Hematopoietic multipotent progenitor cell (in vitro differentiated cells): ENCODE results near the gene SHISAL2A. TPM values are rescaled to one million over a fixed set of nuclear protein-coding genes. Genes with fewer than 3 reads are reported as not detected.

Experiments
- DNase-seq, 3 donors: peaks; one replicate each; pipeline ENCODE4 v3.0.0-alpha.2; 2011 to 2015; ENCODE audit warnings: low read depth in 2 of 3, low spot score in 2 of 3
- total RNA-seq: library from RNA; depleted of rRNA; stranded (reverse); fragments of >200 nt; gene quantifications from one replicate; pipeline ENCODE4 v1.2.3, GENCODE V29; 2012

Gene SHISAL2A
- 0.27 TPM for total RNA-seq

- peak in 2 of 3 donors; percentile 31 to 48 for DNase-seq
Observed at GRCh38 chr1:52632732-52633290, at the start of gene SHISAL2A. TSS of gene SHISAL2A (plus strand) at chr1:52633168. CDS start at chr1:52633494, 326 bp downstream.

- DNase-seq, result no peak
Observed at GRCh38 chr1:52585474-52585873, 47.5 kb upstream of the SHISAL2A start.

- DNase-seq, result no peak
Observed at GRCh38 chr1:52588027-52588426, 44.9 kb upstream of the SHISAL2A start.

GRCh38 chr1:52588535-52588934 is 44.4 kb upstream of the SHISAL2A start:
- no peak for DNase-seq

GRCh38 chr1:52590266-52590665 is 42.7 kb upstream of the SHISAL2A start:
- DNase-seq, result no peak

GRCh38 chr1:52592637-52593323 is 40.2 kb upstream of the SHISAL2A start:
- DNase-seq, result no peak

- DNase-seq, result no peak
Observed at GRCh38 chr1:52593495-52593894, 39.5 kb upstream of the SHISAL2A start.

GRCh38 chr1:52595061-52595460 is 37.9 kb upstream of the SHISAL2A start:
- no peak for DNase-seq

GRCh38 chr1:52597912-52598311 is 35.1 kb upstream of the SHISAL2A start:
- no peak for DNase-seq

GRCh38 chr1:52598729-52599128 is 34.2 kb upstream of the SHISAL2A start:
- DNase-seq, result no peak

- DNase-seq, result no peak
Observed at GRCh38 chr1:52599236-52599635, 33.7 kb upstream of the SHISAL2A start.

GRCh38 chr1:52600533-52601179 is 32.3 kb upstream of the SHISAL2A start:
- DNase-seq, result no peak

GRCh38 chr1:52601519-52601918 is 31.4 kb upstream of the SHISAL2A start:
- DNase-seq, result no peak

- DNase-seq, result peak; percentile 39 to 58 (median 55)
Observed at GRCh38 chr1:52601991-52602855, 30.7 kb upstream of the SHISAL2A start, which contains the start of gene GPX7. TSS of gene GPX7 (plus strand) at chr1:52602371. CDS start at chr1:52602410, 39 bp downstream.

- DNase-seq, result no peak
Observed at GRCh38 chr1:52602856-52603600, 29.9 kb upstream of the SHISAL2A start.

GRCh38 chr1:52603630-52604029 is 29.3 kb upstream of the SHISAL2A start:
- no peak for DNase-seq

- DNase-seq, result no peak
Observed at GRCh38 chr1:52604063-52604770, 28.8 kb upstream of the SHISAL2A start.

GRCh38 chr1:52613636-52614373 is 19.2 kb upstream of the SHISAL2A start:
- DNase-seq, result no peak

GRCh38 chr1:52614671-52615070 is 18.3 kb upstream of the SHISAL2A start:
- no peak for DNase-seq
